Keratinocyte (primary cell): Measurements from ENCODE around the gene TSPAN18. TPM values are rescaled to one million over a fixed set of nuclear protein-coding genes. Genes with fewer than 3 reads are reported as not detected.

Source experiments
- DNase-seq: peaks from one replicate; pipeline ENCODE4 v3.0.0-alpha.2; 2011; ENCODE audit warnings: low read depth, missing footprints, low spot score
- FAIRE-seq: peaks from 2 replicates; lab custom pipeline; 2011; peaks lifted over from hg19 to GRCh38; lab: Jason Lieb, UNC
- H2AFZ ChIP-seq: 2 replicates; pipeline ENCODE4 v1.6.0; 2012; ENCODE audit warnings: low read length, control low read depth, inconsistent platforms; ENCODE audit not compliant: control insufficient read depth
- H3K27ac ChIP-seq: 2 replicates; pipeline ENCODE4 v1.5.1; 2011; ENCODE audit warnings: low read length; ENCODE audit not compliant: control insufficient read depth, insufficient read depth
- H3K27me3 ChIP-seq: 3 replicates; pipeline ENCODE4 v1.6.0; 2011; ENCODE audit warnings: low read length; ENCODE audit not compliant: control insufficient read depth, insufficient read depth; ENCODE audit errors: extremely low read depth
- H3K36me3 ChIP-seq, 2 experiments: 2 replicates in 1 of 2; 3 replicates in 1 of 2; pipeline ENCODE4 v1.5.1; 2011; ENCODE audit warnings: low read length in 2 of 2, mild to moderate bottlenecking in 1 of 2; ENCODE audit not compliant: control insufficient read depth in 2 of 2, insufficient read depth in 2 of 2; ENCODE audit errors: extremely low read depth in 1 of 2
- H3K4me1 ChIP-seq: 3 replicates; pipeline ENCODE4 v1.5.1; 2011; ENCODE audit warnings: low read length; ENCODE audit not compliant: control insufficient read depth, insufficient read depth; ENCODE audit errors: extremely low read depth
- H3K4me2 ChIP-seq: 3 replicates; pipeline ENCODE4 v1.6.0; 2011; ENCODE audit warnings: low read depth, low read length; ENCODE audit not compliant: control insufficient read depth, insufficient read depth; ENCODE audit errors: extremely low read depth
- H3K4me3 ChIP-seq, 3 experiments: fragments of 200-600 bp in 1 of 3; sonication (generic) in 1 of 3; 2 replicates in 2 of 3; 3 replicates in 1 of 3; pipeline ENCODE4 v1.5.1; 2011 to 2016; ENCODE audit warnings: low read length in 3 of 3, mild to moderate bottlenecking in 3 of 3, control low read depth in 2 of 3, inconsistent platforms in 1 of 3, low read depth in 1 of 3, mixed read lengths in 1 of 3, mixed run types in 1 of 3, moderate library complexity in 1 of 3; ENCODE audit not compliant: control insufficient read depth in 2 of 3, insufficient read depth in 2 of 3; ENCODE audit errors: extremely low read depth in 1 of 3
- H3K79me2 ChIP-seq: 2 replicates; pipeline ENCODE4 v1.6.0; 2012; ENCODE audit warnings: low read length; ENCODE audit not compliant: control insufficient read depth, insufficient read depth
- H3K9ac ChIP-seq: 3 replicates; pipeline ENCODE4 v1.6.0; 2011; ENCODE audit warnings: low read length; ENCODE audit not compliant: control insufficient read depth, insufficient read depth; ENCODE audit errors: extremely low read depth
- H3K9me1 ChIP-seq: 3 replicates; pipeline ENCODE4 v1.6.0; 2011; ENCODE audit warnings: low read length; ENCODE audit not compliant: control insufficient read depth, insufficient read depth; ENCODE audit errors: extremely low read depth
- H3K9me3 ChIP-seq: 2 replicates; pipeline ENCODE4 v1.5.1; 2012; ENCODE audit warnings: low read depth, low read length; ENCODE audit not compliant: control insufficient read depth
- H4K20me1 ChIP-seq: 3 replicates; pipeline ENCODE4 v1.6.0; 2011; ENCODE audit warnings: low read length; ENCODE audit not compliant: control insufficient read depth, insufficient read depth; ENCODE audit errors: extremely low read depth
- EZH2 ChIP-seq: IDR thresholded peaks from one replicate; pipeline ENCODE4 v1.6.1; 2012; ENCODE audit warnings: inconsistent platforms, mild to moderate bottlenecking, low read length, moderate library complexity
- dilution Hi-C: fragments of 300-500 bp; cut with MboI; formaldehyde crosslinking; loops from one replicate; pipeline ENCODE4 v1.7.0; 2020; ENCODE audit warnings: low sequenced_read_pairs; ENCODE audit not compliant: extremely low pct_ligation_motif_present
- polyA plus RNA-seq, 5 experiments: library from polyadenylated mRNA; depleted of rRNA in 3 of 5; stranded (reverse) in 3 of 5; stranded (forward) in 1 of 5; unstranded in 1 of 5; fragments of >200 nt; gene quantifications; 1 replicate in 1 of 5; 2 replicates in 3 of 5; 3 replicates in 1 of 5; pipeline versions ENCODE4 v1.2.1 to v1.2.3, GENCODE V29; 2011 to 2012; ENCODE audit warnings: missing spikeins in 2 of 5, low read depth in 1 of 5, low replicate concordance in 1 of 5
- TF ChIP-seq, protein P1 (sequence below), 3 experiments: IDR thresholded peaks in 1 of 3; conservative IDR thresholded peaks in 1 of 3; optimal IDR thresholded peaks in 1 of 3; 2 replicates in 2 of 3; 3 replicates in 1 of 3; pipeline versions ENCODE3 to v1.5.1; 2011; ENCODE audit warnings: low read length in 3 of 3, mild to moderate bottlenecking in 3 of 3, moderate library complexity in 2 of 3, control low read depth in 1 of 3, inconsistent platforms in 1 of 3; ENCODE audit not compliant: insufficient read depth in 2 of 3; ENCODE audit errors: extremely low read depth in 1 of 3

TSPAN18 gene
- polyA plus RNA-seq, 1 donor (not counting 4 experiments of a cell fraction or from before 2014, with no cell fraction given) = not detected

DNA sequence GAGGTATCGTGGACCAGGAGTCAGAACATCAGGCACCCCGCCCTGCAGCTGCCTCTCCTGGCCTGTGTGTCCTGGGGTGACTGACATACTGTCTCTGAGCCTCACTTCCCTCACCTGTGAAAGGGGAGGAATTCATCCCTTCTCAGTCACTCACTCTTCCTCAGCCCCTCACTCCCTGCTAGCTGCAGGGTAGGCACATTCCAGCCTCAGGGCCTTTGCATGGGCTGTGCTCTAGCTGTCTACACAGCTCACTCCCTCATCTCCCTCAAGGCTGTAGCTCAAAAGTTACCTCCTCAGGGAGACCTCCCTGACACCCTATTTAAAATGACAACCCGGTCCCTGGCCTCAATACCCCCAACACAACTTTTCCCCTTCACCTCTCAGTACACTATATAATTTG, 221.4 kb downstream of the TSPAN18 start:
- peaks cover 7 to 8% of the 10 kb centered on the region in 2 experiments for H3K36me3 ChIP-seq
- H3K4me1 ChIP-seq = peaks cover 24% of the 10 kb centered on the region

DNA sequence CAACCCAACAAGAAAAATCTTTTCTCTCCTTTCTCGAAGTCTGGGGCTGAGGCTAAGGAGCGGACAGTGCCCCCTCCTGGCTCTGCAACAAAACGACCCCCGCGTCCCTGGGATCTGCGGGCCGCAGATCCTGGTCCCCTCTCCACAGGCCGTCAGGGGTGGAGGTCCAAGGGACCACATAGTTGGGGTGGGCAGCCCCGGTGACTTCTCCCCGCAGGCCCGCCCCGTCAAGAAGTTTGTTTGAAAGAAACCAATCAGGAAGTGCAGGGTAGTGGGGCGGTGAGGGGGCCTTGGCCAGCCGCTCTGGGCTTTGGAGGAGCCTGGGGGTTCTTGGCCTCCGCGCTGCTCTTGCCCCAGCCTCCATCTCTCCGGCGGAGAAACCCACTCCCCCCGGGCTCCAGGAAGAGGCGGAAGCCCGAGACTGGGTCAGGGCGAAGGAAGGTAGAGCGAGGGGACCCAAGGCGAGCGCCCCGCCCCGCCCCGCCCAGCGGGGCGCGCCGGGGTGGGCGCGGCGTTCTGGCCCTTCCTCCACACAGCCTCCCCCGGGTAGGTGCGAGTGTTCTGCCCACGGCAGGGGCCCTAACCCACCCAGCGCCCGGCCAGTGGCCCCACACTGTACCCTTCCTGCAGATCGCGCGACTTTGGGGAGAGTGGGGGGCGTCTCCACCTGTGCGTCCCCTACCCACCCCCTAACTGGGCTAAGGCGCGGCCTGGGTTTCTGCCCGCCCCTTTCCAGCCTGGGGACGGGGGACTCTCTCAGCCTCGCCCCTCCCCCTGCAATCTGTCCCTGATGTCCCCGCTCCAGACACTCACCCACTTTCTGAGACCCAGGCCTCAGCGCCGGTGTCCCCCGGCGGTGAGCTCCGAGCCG, 222.6 kb downstream of the TSPAN18 start:
- no peaks in the 10 kb centered on the region for H3K9me3 ChIP-seq
- peaks cover 4 to 7% of the 10 kb centered on the region in 2 experiments for H3K36me3 ChIP-seq
- peak overlapping the region; percentile 77 for H3K9ac ChIP-seq
- DNase-seq (no peak), FAIRE-seq (no peak)
- H3K27me3 ChIP-seq = no peaks in the 10 kb centered on the region
- peak overlapping the region; percentile 46 for H2AFZ ChIP-seq
- H3K4me3 ChIP-seq = peak overlapping the region; percentile 55 to 87 (median 78)
- H3K79me2 ChIP-seq = peaks cover 5% of the 10 kb centered on the region
- peak overlapping the region; percentile 82 for H3K4me2 ChIP-seq
- peaks cover 18% of the 10 kb centered on the region for H3K4me1 ChIP-seq
- no peak overlapping the region for H3K27ac ChIP-seq
- H4K20me1 ChIP-seq = peaks cover 10% of the 10 kb centered on the region
- TF ChIP-seq, protein P1, sequence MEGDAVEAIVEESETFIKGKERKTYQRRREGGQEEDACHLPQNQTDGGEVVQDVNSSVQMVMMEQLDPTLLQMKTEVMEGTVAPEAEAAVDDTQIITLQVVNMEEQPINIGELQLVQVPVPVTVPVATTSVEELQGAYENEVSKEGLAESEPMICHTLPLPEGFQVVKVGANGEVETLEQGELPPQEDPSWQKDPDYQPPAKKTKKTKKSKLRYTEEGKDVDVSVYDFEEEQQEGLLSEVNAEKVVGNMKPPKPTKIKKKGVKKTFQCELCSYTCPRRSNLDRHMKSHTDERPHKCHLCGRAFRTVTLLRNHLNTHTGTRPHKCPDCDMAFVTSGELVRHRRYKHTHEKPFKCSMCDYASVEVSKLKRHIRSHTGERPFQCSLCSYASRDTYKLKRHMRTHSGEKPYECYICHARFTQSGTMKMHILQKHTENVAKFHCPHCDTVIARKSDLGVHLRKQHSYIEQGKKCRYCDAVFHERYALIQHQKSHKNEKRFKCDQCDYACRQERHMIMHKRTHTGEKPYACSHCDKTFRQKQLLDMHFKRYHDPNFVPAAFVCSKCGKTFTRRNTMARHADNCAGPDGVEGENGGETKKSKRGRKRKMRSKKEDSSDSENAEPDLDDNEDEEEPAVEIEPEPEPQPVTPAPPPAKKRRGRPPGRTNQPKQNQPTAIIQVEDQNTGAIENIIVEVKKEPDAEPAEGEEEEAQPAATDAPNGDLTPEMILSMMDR (optimal IDR thresholded peaks at IDR 0.05 in 1 of 3, IDR thresholded peaks at IDR 0.05 in 1 of 3, conservative IDR thresholded peaks at IDR 0.05 in 1 of 3; ENCODE audit: extremely low read depth in 1 of 3, insufficient read depth in 2 of 3, low read length in 3 of 3) = peak; percentile 40 to 60 (median 50)
- no peak for TF ChIP-seq EZH2
- no peaks in the 10 kb centered on the region for H3K9me1 ChIP-seq
- dilution Hi-C loops = loop anchor here (25.0 kb wide), 1 partner anchor 388 kb away; no protein-coding TSS in a partner anchor

More for the DNA sequence above, 221.4 kb downstream of the TSPAN18 start:
- Histone ChIP-seq H3K27me3 (no peaks in the 10 kb centered on the region), H3K4me2 (no peak overlapping the region), H3K9ac (no peak overlapping the region), H3K4me3 (no peak overlapping the region), H3K9me1 (no peaks in the 10 kb centered on the region), H4K20me1 (peaks cover 13% of the 10 kb centered on the region), H3K79me2 (peaks cover 5% of the 10 kb centered on the region), H3K27ac (no peak overlapping the region), H3K9me3 (no peaks in the 10 kb centered on the region), H2AFZ (no peak overlapping the region)
- FAIRE-seq (no peak), DNase-seq (no peak)
- dilution Hi-C loops = loop anchor here (25.0 kb wide), 1 partner anchor 389 kb away; no protein-coding TSS in a partner anchor
- no peak for TF ChIP-seq EZH2
- TF ChIP-seq, protein P1 (optimal IDR thresholded peaks at IDR 0.05 in 1 of 3, IDR thresholded peaks at IDR 0.05 in 1 of 3, conservative IDR thresholded peaks at IDR 0.05 in 1 of 3; ENCODE audit: extremely low read depth in 1 of 3, insufficient read depth in 2 of 3, low read length in 3 of 3) = no peak
